ENCODE results near the gene PRKACG. TPM values are rescaled to one million over a fixed set of nuclear protein-coding genes. Genes with fewer than 3 reads are reported as not detected.

Gene PRKACG
- polyA plus RNA-seq, 1 donor (not counting 4 experiments of a cell fraction or from before 2014, with no cell fraction given) = not detected

- Histone ChIP-seq H3K36me3 (ENCODE audit: control insufficient read depth in 2 of 2, extremely low read depth in 1 of 2, insufficient read depth in 2 of 2, low read length in 2 of 2) (peaks cover 9 to 11% of the 10 kb centered on the region in 2 experiments), H3K9me3 (ENCODE audit: control insufficient read depth, low read depth, low read length) (no peaks in the 10 kb centered on the region), H3K4me3 (ENCODE audit: control insufficient read depth in 2 of 3, extremely low read depth in 1 of 3, insufficient read depth in 2 of 3, low read depth in 1 of 3, low read length in 3 of 3) (no peak overlapping the region), H3K4me1 (ENCODE audit: control insufficient read depth, extremely low read depth, insufficient read depth, low read length) (no peaks in the 10 kb centered on the region), H3K27me3 (ENCODE audit: control insufficient read depth, extremely low read depth, insufficient read depth, low read length) (no peaks in the 10 kb centered on the region), H3K9ac (ENCODE audit: control insufficient read depth, extremely low read depth, insufficient read depth, low read length) (no peak overlapping the region), H2AFZ (ENCODE audit: control insufficient read depth, low read length) (no peak overlapping the region), H3K27ac (ENCODE audit: control insufficient read depth, insufficient read depth, low read length) (no peak overlapping the region), H3K79me2 (ENCODE audit: control insufficient read depth, insufficient read depth, low read length) (peaks cover 13% of the 10 kb centered on the region), H3K9me1 (ENCODE audit: control insufficient read depth, extremely low read depth, insufficient read depth, low read length) (no peaks in the 10 kb centered on the region), H3K4me2 (ENCODE audit: control insufficient read depth, extremely low read depth, insufficient read depth, low read depth, low read length) (no peak overlapping the region), H4K20me1 (ENCODE audit: control insufficient read depth, extremely low read depth, insufficient read depth, low read length) (no peaks in the 10 kb centered on the region)
- FAIRE-seq (no peak), DNase-seq (ENCODE audit: low read depth, low spot score) (no peak)
- dilution Hi-C loops (cut with MboI; ENCODE audit: extremely low pct_ligation_motif_present, low sequenced_read_pairs) = no loop called here
- no peak for TF ChIP-seq EZH2 (IDR thresholded peaks at IDR 0.05; ENCODE audit: low read length)
- TF ChIP-seq CTCF (optimal IDR thresholded peaks at IDR 0.05 in 1 of 3, IDR thresholded peaks at IDR 0.05 in 1 of 3, conservative IDR thresholded peaks at IDR 0.05 in 1 of 3; ENCODE audit: extremely low read depth in 1 of 3, insufficient read depth in 2 of 3, low read length in 3 of 3) = no peak
Observed at GRCh38 chr9:69046723-69047122, 32.8 kb upstream of the PRKACG start.

GRCh38 chr9:69045821-69046220, 31.9 kb upstream of the PRKACG start:
- Histone ChIP-seq H3K4me1 (ENCODE audit: control insufficient read depth, extremely low read depth, insufficient read depth, low read length) (no peaks in the 10 kb centered on the region), H3K9me3 (ENCODE audit: control insufficient read depth, low read depth, low read length) (no peaks in the 10 kb centered on the region)
- FAIRE-seq = no peak

More at GRCh38 chr9:69045821-69046220, 31.9 kb upstream of the PRKACG start:
- DNase-seq (ENCODE audit: low read depth, low spot score) = no peak
- H3K27ac ChIP-seq (ENCODE audit: control insufficient read depth, insufficient read depth, low read length) = no peak overlapping the region
- H3K9ac ChIP-seq (ENCODE audit: control insufficient read depth, extremely low read depth, insufficient read depth, low read length) = no peak overlapping the region
- H3K9me1 ChIP-seq (ENCODE audit: control insufficient read depth, extremely low read depth, insufficient read depth, low read length) = no peaks in the 10 kb centered on the region
- H3K4me2 ChIP-seq (ENCODE audit: control insufficient read depth, extremely low read depth, insufficient read depth, low read depth, low read length) = no peak overlapping the region
- H3K4me3 ChIP-seq (ENCODE audit: control insufficient read depth in 2 of 3, extremely low read depth in 1 of 3, insufficient read depth in 2 of 3, low read depth in 1 of 3, low read length in 3 of 3) = no peak overlapping the region
- H2AFZ ChIP-seq (ENCODE audit: control insufficient read depth, low read length) = no peak overlapping the region
- peaks cover 9 to 11% of the 10 kb centered on the region in 2 experiments for H3K36me3 ChIP-seq (ENCODE audit: control insufficient read depth in 2 of 2, extremely low read depth in 1 of 2, insufficient read depth in 2 of 2, low read length in 2 of 2)
- H4K20me1 ChIP-seq (ENCODE audit: control insufficient read depth, extremely low read depth, insufficient read depth, low read length) = no peaks in the 10 kb centered on the region
- peaks cover 20% of the 10 kb centered on the region for H3K79me2 ChIP-seq (ENCODE audit: control insufficient read depth, insufficient read depth, low read length)
- dilution Hi-C loops (cut with MboI; ENCODE audit: extremely low pct_ligation_motif_present, low sequenced_read_pairs) = no loop called here
- H3K27me3 ChIP-seq (ENCODE audit: control insufficient read depth, extremely low read depth, insufficient read depth, low read length) = no peaks in the 10 kb centered on the region
- TF ChIP-seq CTCF (optimal IDR thresholded peaks at IDR 0.05 in 1 of 3, IDR thresholded peaks at IDR 0.05 in 1 of 3, conservative IDR thresholded peaks at IDR 0.05 in 1 of 3; ENCODE audit: extremely low read depth in 1 of 3, insufficient read depth in 2 of 3, low read length in 3 of 3) (no peak), EZH2 (IDR thresholded peaks at IDR 0.05; ENCODE audit: low read length) (no peak)
